NCI-H1105 (cell line): ENCODE results near the gene ANKS1B.
"Not testable (repeated sequence)": the region's sequence is repeated elsewhere in the genome, so short reads cannot be mapped to it uniquely, and the experiment has no call there.

Source experiments
- DNase-seq: peaks from one replicate; lab custom pipeline; 2025; lab: John Stamatoyannopoulos, UW

ANKS1B gene

GRCh38 chr12:99704458-99704857, 280.3 kb downstream of the ANKS1B start:
- DNase-seq, result no peak

- DNase-seq, result no peak
Measured at GRCh38 chr12:99704036-99704435, 280.7 kb downstream of the ANKS1B start.

GRCh38 chr12:99700032-99700431, 284.7 kb downstream of the ANKS1B start:
- no peak for DNase-seq

GRCh38 chr12:99695050-99695449, 289.7 kb downstream of the ANKS1B start:
- DNase-seq, result no peak

- no peak for DNase-seq
Measured at GRCh38 chr12:99686142-99686541, 298.6 kb downstream of the ANKS1B start.

- DNase-seq, result no peak
Measured at GRCh38 chr12:99680276-99680675, 304.5 kb downstream of the ANKS1B start.

- no peak for DNase-seq
Measured at GRCh38 chr12:99670635-99671034, 314.1 kb downstream of the ANKS1B start.

GRCh38 chr12:99658671-99659349, 325.9 kb downstream of the ANKS1B start:
- no peak for DNase-seq

GRCh38 chr12:99649551-99649950, 335.2 kb downstream of the ANKS1B start:
- no peak for DNase-seq

- DNase-seq, result no peak
Measured at GRCh38 chr12:99648183-99648582, 336.6 kb downstream of the ANKS1B start.

GRCh38 chr12:99647453-99647852, 337.3 kb downstream of the ANKS1B start, which contains the start of gene GARIN6:
Gene GARIN6, plus strand, starts transcription at chr12:99647753. Its CDS starts 422 bp downstream, at chr12:99648175.
- DNase-seq, result no peak

- no peak for DNase-seq
Measured at GRCh38 chr12:99644629-99645028, 340.1 kb downstream of the ANKS1B start.

- DNase-seq, result no peak
Measured at GRCh38 chr12:99627459-99627858, 357.3 kb downstream of the ANKS1B start.

- DNase-seq, result not testable (repeated sequence)
Measured at GRCh38 chr12:99624591-99624990, 360.1 kb downstream of the ANKS1B start.

- no peak for DNase-seq
Measured at GRCh38 chr12:99620159-99620479, 364.6 kb downstream of the ANKS1B start.

GRCh38 chr12:99619389-99620158, 365.2 kb downstream of the ANKS1B start:
- no peak for DNase-seq

- DNase-seq, result no peak
Measured at GRCh38 chr12:99618657-99619056, 366.1 kb downstream of the ANKS1B start.

GRCh38 chr12:99611599-99611998, 373.1 kb downstream of the ANKS1B start:
- no peak for DNase-seq

- DNase-seq, result no peak
Measured at GRCh38 chr12:99611117-99611516, 373.6 kb downstream of the ANKS1B start.

GRCh38 chr12:99609455-99610181, 375.1 kb downstream of the ANKS1B start:
- no peak for DNase-seq

- DNase-seq, result peak; percentile 23
Measured at GRCh38 chr12:99600388-99600787, 384.3 kb downstream of the ANKS1B start.

GRCh38 chr12:99598785-99599184, 386.0 kb downstream of the ANKS1B start:
- no peak for DNase-seq

GRCh38 chr12:99596762-99597161, 388.0 kb downstream of the ANKS1B start:
- DNase-seq, result no peak
